IPS DF 19.7 (cell line): ENCODE data around the gene ARFGEF3.
"Not testable (repeated sequence)": the region's sequence is repeated elsewhere in the genome, so short reads cannot be mapped to it uniquely, and the experiment has no call there.

ENCODE experiments used
- DNase-seq: peaks from one replicate; pipeline ENCODE4 v3.0.0-alpha.2; 2013; ENCODE audit warnings: low read depth, low spot score

The ARFGEF3 gene

GRCh38 chr6:138272533-138273315, 111.0 kb downstream of the ARFGEF3 start:
- DNase-seq: no peak

GRCh38 chr6:138275976-138276375, 114.2 kb downstream of the ARFGEF3 start:
- no peak for DNase-seq

GRCh38 chr6:138277835-138278234, 116.1 kb downstream of the ARFGEF3 start:
- no peak for DNase-seq

GRCh38 chr6:138278326-138278725, 116.6 kb downstream of the ARFGEF3 start:
- DNase-seq: no peak

GRCh38 chr6:138285800-138286199, 124.1 kb downstream of the ARFGEF3 start:
- no peak for DNase-seq

- no peak for DNase-seq
These were observed 125.0 kb downstream of the ARFGEF3 start for GRCh38 chr6:138286698-138287097.

GRCh38 chr6:138287144-138287955, 125.6 kb downstream of the ARFGEF3 start:
- DNase-seq: no peak

- not testable (repeated sequence) for DNase-seq
These were observed 126.8 kb downstream of the ARFGEF3 start for GRCh38 chr6:138288428-138289085.

- no peak for DNase-seq
These were observed 128.0 kb downstream of the ARFGEF3 start for GRCh38 chr6:138289739-138290138.

- no peak for DNase-seq
These were observed 128.8 kb downstream of the ARFGEF3 start for GRCh38 chr6:138290423-138290962.

GRCh38 chr6:138291036-138291848, 129.5 kb downstream of the ARFGEF3 start:
- DNase-seq: no peak

- DNase-seq: no peak
These were observed 130.1 kb downstream of the ARFGEF3 start for GRCh38 chr6:138291849-138292181.

GRCh38 chr6:138292482-138292881, 130.7 kb downstream of the ARFGEF3 start:
- DNase-seq: no peak

- no peak for DNase-seq
These were observed 132.0 kb downstream of the ARFGEF3 start for GRCh38 chr6:138293428-138294395.

- no peak for DNase-seq
These were observed 134.6 kb downstream of the ARFGEF3 start for GRCh38 chr6:138296381-138296780.

GRCh38 chr6:138296786-138297185, 135.0 kb downstream of the ARFGEF3 start:
- DNase-seq: no peak

- no peak for DNase-seq
These were observed 136.1 kb downstream of the ARFGEF3 start for GRCh38 chr6:138297761-138298298.

- DNase-seq: no peak
These were observed 138.7 kb downstream of the ARFGEF3 start for GRCh38 chr6:138300469-138300868.

- DNase-seq: no peak
These were observed 140.8 kb downstream of the ARFGEF3 start for GRCh38 chr6:138302554-138302953.

- no peak for DNase-seq
These were observed 145.6 kb downstream of the ARFGEF3 start for GRCh38 chr6:138307352-138307751.
